HepG2 (cell line): ENCODE measurements around the gene TPO.

Experiments
- HDAC6 ChIP-seq: fragments of 200-600 bp; sonication (generic); IDR thresholded peaks from 2 replicates; pipeline ENCODE4 v1.7.0; 2017; ENCODE audit warnings: mild to moderate bottlenecking, antibody characterized with exemption, low read length, low read depth
- RFX1 ChIP-seq: fragments of 450-650 bp; IDR thresholded peaks from 2 replicates; pipeline ENCODE4 v1.6.1; 2017
- SUZ12 ChIP-seq: fragments of 150-350 bp; IDR thresholded peaks from 2 replicates; pipeline ENCODE4 v1.6.1; 2014; ENCODE audit warnings: low read depth, low read length
- ZNF484 ChIP-seq: sonication (generic); formaldehyde crosslinking; IDR thresholded peaks from 2 replicates; pipeline ENCODE4 v1.5.1; 2020; ENCODE audit warnings: mild to moderate bottlenecking, low read depth, missing genetic modification reagents, borderline replicate concordance
- TF ChIP-seq, protein P1 (sequence below): sonication (generic); formaldehyde crosslinking; IDR thresholded peaks from 2 replicates; pipeline ENCODE4 v1.5.1; 2020; ENCODE audit warnings: mild to moderate bottlenecking, moderate library complexity, missing genetic modification reagents

DNA sequence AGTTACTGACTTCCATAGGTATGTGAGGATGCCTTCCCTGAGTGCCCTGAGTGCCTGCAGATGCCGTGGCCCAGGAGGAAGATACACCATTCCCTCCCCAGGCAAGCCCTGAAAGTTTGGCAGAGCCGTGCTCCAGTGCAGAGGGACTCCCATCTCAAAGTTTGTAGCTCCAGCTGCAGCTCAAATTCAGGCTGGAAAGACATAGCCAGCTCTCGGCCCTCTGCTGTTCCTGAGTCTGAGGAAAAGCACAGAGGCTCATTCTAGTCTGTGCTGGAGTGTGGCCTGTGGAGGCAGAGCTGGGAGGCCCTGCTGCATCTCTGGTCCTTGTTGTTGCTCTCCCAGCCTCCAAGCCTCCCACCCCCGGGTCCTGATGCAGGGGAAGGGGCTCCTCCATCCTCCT is 15.9 kb upstream of the TPO start:
- TF ChIP-seq HDAC6 (no peak), SUZ12 (no peak), ZNF484 (CRISPR knock-in tag) (no peak), RFX1 (no peak)
- TF ChIP-seq, protein P1, sequence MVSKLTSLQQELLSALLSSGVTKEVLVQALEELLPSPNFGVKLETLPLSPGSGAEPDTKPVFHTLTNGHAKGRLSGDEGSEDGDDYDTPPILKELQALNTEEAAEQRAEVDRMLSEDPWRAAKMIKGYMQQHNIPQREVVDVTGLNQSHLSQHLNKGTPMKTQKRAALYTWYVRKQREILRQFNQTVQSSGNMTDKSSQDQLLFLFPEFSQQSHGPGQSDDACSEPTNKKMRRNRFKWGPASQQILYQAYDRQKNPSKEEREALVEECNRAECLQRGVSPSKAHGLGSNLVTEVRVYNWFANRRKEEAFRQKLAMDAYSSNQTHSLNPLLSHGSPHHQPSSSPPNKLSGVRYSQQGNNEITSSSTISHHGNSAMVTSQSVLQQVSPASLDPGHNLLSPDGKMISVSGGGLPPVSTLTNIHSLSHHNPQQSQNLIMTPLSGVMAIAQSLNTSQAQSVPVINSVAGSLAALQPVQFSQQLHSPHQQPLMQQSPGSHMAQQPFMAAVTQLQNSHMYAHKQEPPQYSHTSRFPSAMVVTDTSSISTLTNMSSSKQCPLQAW (CRISPR knock-in tag), result no peak
